ENCODE results near the gene GIMAP1.
"Not testable (repeated sequence)": the region's sequence is repeated elsewhere in the genome, so short reads cannot be mapped to it uniquely, and the experiment has no call there.

GIMAP1 gene

DNA sequence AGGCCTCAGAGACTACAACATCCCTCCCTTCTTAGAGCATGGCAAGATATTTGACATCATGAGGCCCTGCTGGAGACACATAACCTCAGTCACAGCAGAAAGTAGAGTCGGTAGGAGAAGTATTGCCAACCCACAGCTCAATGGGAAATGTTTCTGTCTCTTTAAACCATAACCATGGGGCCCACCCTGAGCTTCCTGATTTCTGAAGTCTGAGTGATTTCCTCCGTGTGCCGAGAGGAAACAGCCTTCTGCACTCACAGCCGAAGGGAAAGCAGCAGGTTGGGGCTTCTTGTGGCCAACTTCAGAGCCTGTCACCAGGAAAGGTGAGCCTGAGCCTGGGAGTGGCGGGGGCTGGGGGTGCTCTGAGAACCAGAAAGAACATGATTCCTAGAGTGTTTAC is at the start of gene GIMAP1:
Gene GIMAP1, plus strand, starts transcription at position 246 of the 400 bp plus-strand sequence. CDS start 2,435 bp downstream, outside the sequence.
- no peak for DNase-seq

GRCh38 chr7:150668472-150668911 is 47.9 kb upstream of the GIMAP1 start:
- DNase-seq: no peak

GRCh38 chr7:150668977-150669376 is 47.4 kb upstream of the GIMAP1 start:
- no peak for DNase-seq

GRCh38 chr7:150671798-150672585 is 44.4 kb upstream of the GIMAP1 start:
- not testable (repeated sequence) for DNase-seq

- DNase-seq: no peak
These were observed 40.7 kb upstream of the GIMAP1 start for GRCh38 chr7:150675714-150676113.

GRCh38 chr7:150676276-150676675 is 40.1 kb upstream of the GIMAP1 start:
- not testable (repeated sequence) for DNase-seq

GRCh38 chr7:150676854-150677253 is 39.6 kb upstream of the GIMAP1 start:
- DNase-seq: not testable (repeated sequence)

GRCh38 chr7:150678601-150679000 is 37.8 kb upstream of the GIMAP1 start:
- not testable (repeated sequence) for DNase-seq

DNA sequence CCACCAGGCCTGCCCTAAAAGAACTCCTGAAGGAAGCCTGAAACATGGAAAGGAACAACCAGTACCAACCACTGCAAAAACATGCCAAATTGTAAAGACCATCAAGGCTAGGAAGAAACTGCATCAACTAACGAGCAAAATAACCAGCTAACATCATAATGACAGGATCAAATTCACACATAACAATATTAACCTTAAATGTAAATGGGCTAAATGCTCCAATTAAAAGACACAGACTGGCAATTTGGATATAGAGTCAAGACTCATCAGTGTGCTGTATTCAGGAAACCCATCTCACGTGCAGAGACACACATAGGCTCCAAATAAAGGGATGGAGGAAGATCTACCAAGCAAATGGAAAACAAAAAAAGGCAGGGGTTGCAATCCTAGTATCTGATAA is 36.0 kb upstream of the GIMAP1 start:
- not testable (repeated sequence) for DNase-seq

- peak; percentile 8 for DNase-seq
These were observed 31.0 kb upstream of the GIMAP1 start, which contains the start of gene GIMAP2 for GRCh38 chr7:150685219-150686029. GIMAP2 (plus strand) TSS chr7:150685706; CDS start chr7:150687060, 1,354 bp downstream.

- no peak for DNase-seq
These were observed 30.3 kb upstream of the GIMAP1 start for GRCh38 chr7:150686030-150686631.

- DNase-seq: no peak
These were observed 27.8 kb upstream of the GIMAP1 start for GRCh38 chr7:150688630-150689029.

DNA sequence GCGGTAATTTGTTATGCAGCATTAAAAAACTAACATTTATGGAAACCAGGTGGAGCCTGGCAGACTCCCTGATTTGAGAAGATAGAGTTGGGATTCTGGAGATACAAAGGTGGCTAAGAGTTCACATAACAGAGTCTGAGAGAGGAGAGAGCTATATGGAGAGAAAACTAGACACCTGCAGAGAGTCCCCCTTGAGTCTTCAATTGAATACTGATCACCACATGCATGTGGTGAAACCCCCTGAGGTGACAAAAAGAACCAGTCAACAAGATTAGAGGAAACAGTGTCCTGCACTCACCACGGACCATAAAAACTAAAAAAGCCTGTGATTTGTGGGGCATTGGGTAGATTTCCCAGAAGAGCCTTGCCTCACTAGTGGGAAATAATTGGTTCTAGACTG is 20.8 kb upstream of the GIMAP1 start:
- DNase-seq: no peak

DNA sequence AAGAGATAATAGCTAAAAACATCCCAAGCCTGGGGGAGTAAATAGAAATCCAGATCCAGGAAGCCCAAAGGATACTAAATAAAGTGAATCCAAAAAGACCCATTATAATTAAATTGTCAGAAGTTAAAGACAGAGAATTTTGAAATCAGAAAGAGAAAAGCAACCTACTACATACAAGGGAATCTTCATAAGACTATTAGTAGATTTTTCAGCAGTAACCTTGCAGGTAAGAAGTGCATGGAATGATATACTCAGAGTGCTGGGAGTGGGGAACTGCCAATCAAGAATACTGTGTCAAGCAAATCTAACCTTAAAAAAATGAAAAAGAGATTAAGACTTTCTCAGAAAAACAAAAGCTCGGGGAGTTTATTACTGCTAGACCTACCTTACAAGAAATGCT is 13.2 kb upstream of the GIMAP1 start:
- DNase-seq: no peak

DNA sequence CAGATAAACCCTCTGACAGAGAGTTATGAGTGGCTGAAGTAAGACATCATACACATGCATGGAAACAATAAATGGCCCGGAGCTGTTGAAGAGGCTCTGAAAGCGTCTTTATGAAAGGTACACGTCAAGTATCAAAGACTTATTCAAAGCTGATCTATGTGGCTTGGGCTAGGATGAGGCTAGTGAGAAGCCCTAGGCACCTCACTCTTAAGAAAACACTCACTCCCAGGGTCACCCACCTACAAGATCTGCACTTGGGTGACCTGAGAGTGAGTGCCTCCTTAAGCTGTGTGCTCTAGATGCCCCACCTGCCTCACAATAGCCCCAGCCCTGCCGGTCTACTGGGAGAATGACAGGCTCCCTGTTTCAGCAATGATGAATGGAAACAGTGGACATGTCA is 1.1 kb upstream of the GIMAP1 start:
- DNase-seq: no peak

DNA sequence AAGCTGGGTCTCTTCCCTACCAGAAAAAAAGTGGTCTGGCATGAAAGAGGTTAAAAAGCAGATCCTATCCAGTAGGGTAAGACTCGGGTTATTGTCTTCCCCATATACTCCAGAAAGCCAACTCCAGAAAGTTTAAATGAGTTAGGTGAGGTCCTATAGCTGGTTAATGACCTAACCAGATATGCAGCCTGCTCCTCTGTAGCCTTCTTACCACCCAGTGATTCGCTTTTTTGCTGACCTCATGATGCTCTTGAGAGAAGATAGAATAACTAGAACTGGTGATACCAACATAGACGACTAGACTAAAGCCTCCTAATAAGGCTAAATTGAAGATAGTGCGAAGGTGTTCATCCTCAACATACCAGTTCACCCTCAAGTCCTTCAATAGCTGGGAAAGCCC is 675 bp upstream of the GIMAP1 start:
- DNase-seq: no peak

DNA sequence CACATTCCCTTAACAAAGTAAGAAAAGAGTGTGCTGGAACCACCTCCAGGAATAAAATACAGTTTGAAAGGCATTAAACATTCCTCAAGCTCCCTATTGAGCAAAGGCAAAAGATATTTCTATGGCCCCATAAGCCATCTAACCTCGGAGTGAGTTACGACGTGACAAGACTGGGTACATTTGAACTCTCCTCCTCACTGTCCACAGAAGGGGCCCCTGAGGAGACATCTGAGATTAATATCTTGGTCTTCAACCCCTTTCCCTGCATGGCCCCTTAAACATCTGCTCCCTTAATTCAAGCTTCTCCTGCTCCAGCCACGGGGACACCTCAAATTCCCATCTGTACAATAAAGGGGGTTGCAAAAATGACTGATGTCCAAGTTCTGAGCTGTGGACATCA is 526 bp downstream of the GIMAP1 start:
- no peak for DNase-seq

DNA sequence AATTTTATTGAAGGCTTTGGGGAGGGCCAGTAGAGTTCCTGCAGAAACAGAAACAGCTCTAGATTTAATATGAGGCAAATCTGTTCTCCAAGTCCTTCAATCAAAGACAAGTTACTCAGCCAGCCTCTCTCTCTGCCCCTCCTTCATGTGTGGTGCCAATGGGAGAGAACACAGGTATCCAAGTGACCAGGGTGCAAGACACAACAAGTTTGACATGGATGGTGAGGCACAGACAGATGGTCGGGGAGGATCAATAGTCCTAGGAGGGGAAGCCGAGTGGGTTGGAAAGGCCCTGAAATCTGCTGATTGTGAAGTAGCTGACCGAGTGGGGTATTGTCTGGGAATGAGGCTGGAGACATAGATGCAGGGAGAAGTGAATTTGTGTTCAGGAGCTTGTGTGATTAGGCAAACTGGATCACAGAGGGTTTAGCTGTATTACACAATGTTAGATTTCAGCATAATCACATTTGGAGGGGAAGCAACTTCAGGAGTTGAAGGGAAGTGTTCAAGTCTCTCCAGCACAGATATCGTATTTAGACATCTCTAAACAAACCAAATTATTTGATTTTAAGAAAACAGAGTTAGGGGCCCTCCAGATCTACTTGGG is 1.5 kb downstream of the GIMAP1 start:
- DNase-seq: no peak

DNA sequence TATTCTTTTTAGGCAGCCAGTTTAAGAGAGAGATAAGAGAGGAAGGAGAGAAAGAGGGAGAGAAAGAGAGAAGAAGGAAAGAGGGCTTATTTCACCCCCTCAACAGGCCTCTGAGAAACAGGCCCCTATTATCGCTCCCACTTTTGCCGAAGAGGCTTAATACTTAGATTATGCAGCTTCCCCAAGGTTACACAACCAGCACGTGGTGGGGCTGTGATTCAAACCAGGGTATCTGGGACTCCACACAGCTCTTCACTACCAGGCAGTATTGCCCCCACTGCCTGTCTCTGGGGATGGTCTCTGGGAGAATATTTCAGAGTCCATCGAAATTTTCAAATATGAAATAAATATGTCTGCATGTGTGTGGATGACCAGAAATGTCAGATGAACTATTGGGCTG is 3.0 kb downstream of the GIMAP1 start:
- DNase-seq: no peak

GRCh38 chr7:150719960-150720891 is 3.8 kb downstream of the GIMAP1 start:
- DNase-seq: no peak

- DNase-seq: no peak
These were observed 5.6 kb downstream of the GIMAP1 start for GRCh38 chr7:150721970-150722373.

DNA sequence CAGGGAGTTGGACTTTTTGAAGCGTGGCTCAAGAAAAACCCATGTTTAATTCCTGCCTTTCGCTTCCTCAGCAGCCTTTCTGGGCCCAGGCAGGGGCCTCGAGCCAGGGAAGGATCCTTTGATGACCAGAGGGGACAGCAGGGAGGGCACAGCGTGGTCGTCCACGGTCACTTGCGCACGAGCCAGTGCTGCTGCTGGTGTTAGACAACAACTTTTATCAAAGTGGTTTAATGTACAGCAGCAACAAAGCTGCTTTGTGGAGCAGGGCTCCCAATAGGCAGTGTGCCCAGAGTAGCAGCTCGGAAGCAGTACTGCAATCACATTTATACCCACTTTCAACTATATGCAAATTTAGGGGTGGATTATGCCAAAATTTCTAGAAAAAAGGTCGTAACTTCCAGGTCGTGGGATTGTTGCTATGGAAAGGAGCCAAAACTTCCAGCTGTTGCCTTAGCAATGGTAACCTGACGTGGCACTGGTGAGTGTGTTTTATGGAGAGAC is 6.1 kb downstream of the GIMAP1 start:
- DNase-seq: no peak
